Measurements from ENCODE around the gene PCDHGB6. TPM values are rescaled to one million over a fixed set of nuclear protein-coding genes. Genes with fewer than 3 reads are reported as not detected.
"Not testable (repeated sequence)": the region's sequence is repeated elsewhere in the genome, so short reads cannot be mapped to it uniquely, and the experiment has no call there.

The PCDHGB6 gene
- total and polyA plus RNA-seq, 2 experiments from 2014 or later = 13.1 to 13.6 TPM

DNA sequence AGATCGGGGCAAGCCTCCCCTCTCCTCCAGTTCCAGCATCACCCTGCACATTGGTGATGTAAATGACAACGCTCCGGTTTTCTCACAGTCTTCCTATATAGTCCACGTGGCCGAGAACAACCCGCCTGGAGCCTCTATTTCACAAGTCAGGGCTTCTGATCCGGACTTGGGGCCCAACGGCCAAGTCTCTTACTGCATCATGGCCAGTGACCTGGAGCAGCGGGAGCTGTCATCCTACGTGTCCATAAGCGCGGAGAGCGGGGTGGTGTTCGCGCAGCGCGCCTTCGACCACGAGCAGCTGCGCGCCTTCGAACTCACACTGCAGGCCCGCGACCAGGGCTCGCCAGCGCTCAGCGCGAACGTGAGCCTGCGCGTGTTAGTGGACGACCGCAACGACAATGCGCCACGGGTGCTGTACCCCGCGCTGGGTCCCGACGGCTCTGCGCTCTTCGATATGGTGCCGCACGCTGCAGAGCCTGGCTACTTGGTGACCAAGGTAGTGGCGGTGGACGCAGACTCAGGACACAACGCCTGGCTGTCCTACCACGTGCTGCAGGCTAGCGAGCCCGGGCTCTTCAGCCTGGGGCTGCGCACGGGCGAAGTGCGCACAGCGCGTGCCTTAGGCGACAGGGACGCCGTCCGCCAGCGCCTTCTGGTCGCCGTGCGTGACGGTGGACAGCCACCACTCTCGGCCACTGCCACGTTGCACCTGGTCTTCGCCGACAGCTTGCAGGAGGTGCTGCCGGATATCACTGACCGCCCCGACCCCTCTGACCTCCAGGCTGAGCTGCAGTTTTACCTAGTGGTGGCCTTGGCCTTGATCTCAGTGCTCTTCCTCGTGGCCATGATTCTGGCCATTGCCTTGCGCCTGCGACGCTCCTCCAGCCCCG is 18.4 kb upstream of the PCDHGB6 start:
- no peak overlapping the region for H3K27ac ChIP-seq
- H3K9me3 ChIP-seq (ENCODE audit: low read depth) = peaks cover 43% of the 10 kb centered on the region
- H4K20me1 ChIP-seq (ENCODE audit: insufficient read depth, poor library complexity, severe bottlenecking) = no peaks in the 10 kb centered on the region
- no peak overlapping the region for H3K4me3 ChIP-seq
- DNase-seq (ENCODE audit: low spot score) = no peak
- H3K27me3 ChIP-seq = no peaks in the 10 kb centered on the region
- no peak overlapping the region for H2AFZ ChIP-seq
- TF ChIP-seq CTCF (IDR thresholded peaks at IDR 0.05; ENCODE audit: poor library complexity) (no peak), EZH2 (IDR thresholded peaks at IDR 0.05; ENCODE audit: borderline replicate concordance) (no peak), EZH2phosphoT487 (IDR thresholded peaks at IDR 0.05; ENCODE audit: low read depth, severe bottlenecking, unreplicated experiment) (no peak)
- H3K79me2 ChIP-seq = no peaks in the 10 kb centered on the region
- H3K4me1 ChIP-seq (ENCODE audit: insufficient read depth) = no peaks in the 10 kb centered on the region
- H3K36me3 ChIP-seq (replicated peaks; ENCODE audit: insufficient read depth, low read depth) = no peaks in the 10 kb centered on the region
- no peak overlapping the region for H3K4me2 ChIP-seq
- no peaks in the 10 kb centered on the region for H3K9me2 ChIP-seq (replicated peaks; ENCODE audit: insufficient read depth)
- WGBS (ENCODE audit: low lambda C conversion rate, missing lambda C conversion rate) = 98% methylated on average over 73 of the region's 77 CpGs

DNA sequence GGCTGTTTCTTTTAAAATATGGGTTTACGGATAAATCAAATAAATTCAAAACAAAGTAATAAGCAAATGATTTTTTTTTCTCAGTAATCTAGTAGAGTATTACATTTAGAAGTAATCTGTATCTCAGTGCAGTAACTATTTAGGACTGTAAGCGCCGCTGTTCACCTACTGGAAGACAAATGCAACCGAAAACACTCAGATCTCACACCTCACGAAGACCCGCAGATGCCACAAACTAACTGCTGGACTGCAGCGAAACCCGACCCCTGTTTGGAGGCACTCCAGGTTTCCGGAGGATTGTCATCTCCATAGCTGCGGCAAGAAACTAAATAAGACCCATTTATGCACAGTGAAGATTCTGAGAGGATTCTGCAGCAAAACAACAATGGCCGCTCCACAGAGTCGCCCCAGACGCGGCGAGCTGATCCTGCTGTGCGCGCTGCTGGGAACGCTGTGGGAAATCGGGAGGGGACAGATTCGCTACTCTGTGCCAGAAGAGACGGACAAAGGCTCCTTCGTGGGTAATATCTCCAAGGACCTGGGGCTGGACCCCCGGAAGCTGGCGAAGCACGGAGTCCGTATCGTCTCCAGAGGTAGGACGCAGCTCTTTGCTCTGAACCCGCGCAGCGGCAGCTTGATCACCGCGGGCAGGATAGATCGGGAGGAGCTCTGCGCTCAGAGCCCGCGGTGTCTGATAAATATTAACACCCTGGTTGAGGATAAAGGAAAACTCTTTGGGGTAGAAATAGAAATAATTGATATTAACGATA is 15.2 kb upstream of the PCDHGB6 start, which contains the start of gene PCDHGA8:
Gene PCDHGA8 (plus strand): TSS at position 205 of the 770 bp plus-strand sequence. CDS start 181 bp downstream, at position 386.
- no peak within 1 kb of the TSS for H3K4me2 ChIP-seq
- no peak for TF ChIP-seq EZH2phosphoT487 (IDR thresholded peaks at IDR 0.05; ENCODE audit: low read depth, severe bottlenecking, unreplicated experiment)
- no peak for TF ChIP-seq EZH2 (IDR thresholded peaks at IDR 0.05; ENCODE audit: borderline replicate concordance)
- TF ChIP-seq CTCF (IDR thresholded peaks at IDR 0.05; ENCODE audit: poor library complexity) = no peak
- H3K27me3 ChIP-seq = no peaks in the 10 kb centered on the region
- 98% methylated on average over 38 of the region's 38 CpGs for WGBS (ENCODE audit: low lambda C conversion rate, missing lambda C conversion rate)
- no peaks in the 10 kb centered on the region for H4K20me1 ChIP-seq (ENCODE audit: insufficient read depth, poor library complexity, severe bottlenecking)
- DNase-seq (ENCODE audit: low spot score) = no peak
- H3K79me2 ChIP-seq = no peaks in the 10 kb centered on the region
- no peak within 1 kb of the TSS for H3K4me3 ChIP-seq
- H3K9me2 ChIP-seq (replicated peaks; ENCODE audit: insufficient read depth) = no peaks in the 10 kb centered on the region
- H3K36me3 ChIP-seq (replicated peaks; ENCODE audit: insufficient read depth, low read depth) = no peaks in the 10 kb centered on the region
- no peak within 1 kb of the TSS for H3K27ac ChIP-seq
- no peak within 1 kb of the TSS for H2AFZ ChIP-seq
- no peaks in the 10 kb centered on the region for H3K4me1 ChIP-seq (ENCODE audit: insufficient read depth)
- peaks cover 63% of the 10 kb centered on the region for H3K9me3 ChIP-seq (ENCODE audit: low read depth)

DNA sequence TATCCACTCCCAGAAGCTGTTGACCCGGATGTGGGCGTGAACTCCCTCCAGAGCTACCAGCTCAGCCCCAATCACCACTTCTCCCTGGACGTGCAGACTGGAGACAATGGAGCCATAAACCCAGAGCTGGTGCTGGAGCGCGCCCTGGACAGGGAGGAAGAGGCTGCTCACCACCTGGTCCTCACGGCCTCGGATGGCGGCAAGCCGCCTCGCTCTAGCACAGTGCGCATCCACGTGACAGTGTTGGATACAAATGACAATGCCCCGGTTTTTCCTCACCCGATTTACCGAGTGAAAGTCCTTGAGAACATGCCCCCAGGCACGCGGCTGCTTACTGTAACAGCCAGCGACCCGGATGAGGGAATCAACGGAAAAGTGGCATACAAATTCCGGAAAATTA is 14.6 kb upstream of the PCDHGB6 start:
- Histone ChIP-seq H2AFZ (no peak overlapping the region), H3K27ac (no peak overlapping the region), H4K20me1 (ENCODE audit: insufficient read depth, poor library complexity, severe bottlenecking) (no peaks in the 10 kb centered on the region), H3K9me2 (replicated peaks; ENCODE audit: insufficient read depth) (no peaks in the 10 kb centered on the region), H3K27me3 (no peaks in the 10 kb centered on the region), H3K79me2 (no peaks in the 10 kb centered on the region), H3K36me3 (replicated peaks; ENCODE audit: insufficient read depth, low read depth) (no peaks in the 10 kb centered on the region), H3K9me3 (ENCODE audit: low read depth) (peaks cover 64% of the 10 kb centered on the region), H3K4me2 (no peak overlapping the region), H3K4me1 (ENCODE audit: insufficient read depth) (no peaks in the 10 kb centered on the region), H3K4me3 (no peak overlapping the region)
- TF ChIP-seq EZH2phosphoT487 (IDR thresholded peaks at IDR 0.05; ENCODE audit: low read depth, severe bottlenecking, unreplicated experiment) = no peak
- no peak for TF ChIP-seq CTCF (IDR thresholded peaks at IDR 0.05; ENCODE audit: poor library complexity)
- TF ChIP-seq EZH2 (IDR thresholded peaks at IDR 0.05; ENCODE audit: borderline replicate concordance) = no peak
- no peak for DNase-seq (ENCODE audit: low spot score)
- 97% methylated on average over 21 of the region's 21 CpGs for WGBS (ENCODE audit: low lambda C conversion rate, missing lambda C conversion rate)

DNA sequence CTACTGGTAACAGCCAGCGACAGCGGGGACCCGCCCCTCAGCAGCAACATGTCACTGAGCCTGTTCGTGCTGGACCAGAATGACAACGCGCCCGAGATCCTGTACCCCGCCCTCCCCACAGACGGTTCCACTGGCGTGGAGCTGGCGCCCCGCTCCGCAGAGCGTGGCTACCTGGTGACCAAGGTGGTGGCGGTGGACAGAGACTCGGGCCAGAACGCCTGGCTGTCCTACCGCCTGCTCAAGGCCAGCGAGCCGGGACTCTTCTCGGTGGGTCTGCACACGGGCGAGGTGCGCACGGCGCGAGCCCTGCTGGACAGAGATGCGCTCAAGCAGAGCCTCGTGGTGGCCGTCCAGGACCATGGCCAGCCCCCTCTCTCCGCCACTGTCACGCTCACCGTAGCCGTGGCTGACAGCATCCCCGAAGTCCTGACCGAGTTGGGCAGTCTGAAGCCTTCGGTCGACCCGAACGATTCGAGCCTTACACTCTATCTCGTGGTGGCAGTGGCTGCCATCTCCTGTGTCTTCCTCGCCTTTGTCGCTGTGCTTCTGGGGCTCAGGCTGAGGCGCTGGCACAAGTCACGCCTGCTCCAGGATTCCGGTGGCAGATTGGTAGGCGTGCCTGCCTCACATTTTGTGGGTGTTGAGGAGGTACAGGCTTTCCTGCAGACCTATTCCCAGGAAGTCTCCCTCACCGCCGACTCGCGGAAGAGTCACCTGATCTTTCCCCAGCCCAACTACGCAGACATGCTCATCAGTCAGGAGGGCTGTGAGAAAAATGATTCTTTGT is 13.2 kb upstream of the PCDHGB6 start:
- WGBS (ENCODE audit: low lambda C conversion rate, missing lambda C conversion rate) = 97% methylated on average over 37 of the region's 53 CpGs
- H3K27ac ChIP-seq; H4K20me1 ChIP-seq (ENCODE audit: insufficient read depth, poor library complexity, severe bottlenecking); H3K9me2 ChIP-seq (replicated peaks; ENCODE audit: insufficient read depth); H3K27me3 ChIP-seq; H3K79me2 ChIP-seq; H2AFZ ChIP-seq; H3K36me3 ChIP-seq (replicated peaks; ENCODE audit: insufficient read depth, low read depth); H3K4me1 ChIP-seq (ENCODE audit: insufficient read depth); H3K4me3 ChIP-seq; DNase-seq (ENCODE audit: low spot score); H3K4me2 ChIP-seq: not testable (repeated sequence)
- peaks cover 62% of the 10 kb centered on the region for H3K9me3 ChIP-seq (ENCODE audit: low read depth)

DNA sequence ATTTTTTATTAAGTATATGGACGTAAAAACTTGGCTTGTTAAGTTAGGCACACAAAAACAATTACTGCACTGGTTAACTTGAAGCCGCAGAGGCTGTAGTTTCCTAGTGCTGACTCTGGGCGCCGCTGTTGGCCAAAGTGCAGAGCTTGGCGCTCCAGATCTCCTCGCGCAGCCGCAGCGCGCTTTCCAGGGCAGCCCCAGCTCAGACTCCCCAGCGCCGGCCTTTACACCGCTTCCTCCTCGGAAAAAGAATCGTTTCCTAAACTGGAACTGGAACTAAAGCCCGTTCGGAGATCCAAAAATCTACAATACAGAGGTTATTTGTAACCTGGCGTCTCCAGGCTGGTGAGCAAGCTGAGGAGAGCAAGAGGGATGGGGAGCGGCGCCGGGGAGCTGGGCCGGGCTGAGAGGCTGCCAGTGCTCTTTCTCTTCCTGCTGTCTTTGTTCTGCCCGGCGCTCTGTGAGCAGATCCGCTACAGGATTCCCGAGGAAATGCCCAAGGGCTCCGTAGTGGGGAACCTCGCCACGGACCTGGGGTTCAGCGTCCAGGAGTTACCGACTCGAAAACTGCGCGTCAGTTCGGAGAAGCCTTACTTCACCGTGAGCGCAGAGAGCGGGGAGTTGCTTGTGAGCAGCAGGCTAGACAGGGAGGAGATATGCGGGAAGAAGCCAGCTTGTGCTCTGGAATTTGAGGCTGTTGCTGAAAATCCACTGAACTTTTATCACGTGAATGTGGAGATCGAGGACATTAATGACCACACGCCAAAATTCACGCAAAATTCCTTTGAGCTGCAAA is 9.9 kb upstream of the PCDHGB6 start, which contains the start of gene PCDHGB5:
Gene PCDHGB5 (plus strand): TSS at position 192 of the 796 bp plus-strand sequence. CDS start 181 bp downstream, at position 373.
- H3K36me3 ChIP-seq (replicated peaks; ENCODE audit: insufficient read depth, low read depth); H3K9me2 ChIP-seq (replicated peaks; ENCODE audit: insufficient read depth); H4K20me1 ChIP-seq (ENCODE audit: insufficient read depth, poor library complexity, severe bottlenecking); H2AFZ ChIP-seq; DNase-seq (ENCODE audit: low spot score); H3K27me3 ChIP-seq; H3K4me1 ChIP-seq (ENCODE audit: insufficient read depth); H3K27ac ChIP-seq; H3K4me2 ChIP-seq; H3K4me3 ChIP-seq; H3K79me2 ChIP-seq: not testable (repeated sequence)
- WGBS (ENCODE audit: low lambda C conversion rate, missing lambda C conversion rate) = 88% methylated on average over 26 of the region's 43 CpGs
- peaks cover 49% of the 10 kb centered on the region for H3K9me3 ChIP-seq (ENCODE audit: low read depth)
